Measurements from ENCODE around the gene STAC2.

STAC2 gene

GRCh38 chr17:39209317-39210092 lies 16.2 kb downstream of the STAC2 start:
- DNase-seq: no peak

GRCh38 chr17:39208893-39209292 lies 16.9 kb downstream of the STAC2 start:
- no peak for DNase-seq

- no peak for DNase-seq
Observed at GRCh38 chr17:39208136-39208535, 17.6 kb downstream of the STAC2 start.

GRCh38 chr17:39205112-39205526 lies 20.6 kb downstream of the STAC2 start:
- no peak for DNase-seq

GRCh38 chr17:39204245-39204644 lies 21.5 kb downstream of the STAC2 start:
- no peak for DNase-seq

GRCh38 chr17:39200957-39201510 lies 24.7 kb downstream of the STAC2 start:
- DNase-seq: no peak

GRCh38 chr17:39200070-39200879 lies 25.5 kb downstream of the STAC2 start, which contains the start of gene RPL19:
Gene RPL19, plus strand, starts transcription at chr17:39200283. Its CDS starts 62 bp downstream, at chr17:39200345.
- DNase-seq: peak; percentile 76

- peak; percentile 91 for DNase-seq
Observed at GRCh38 chr17:39199820-39200069, 26.0 kb downstream of the STAC2 start.

- DNase-seq: no peak
Observed at GRCh38 chr17:39198186-39198566, 27.6 kb downstream of the STAC2 start.

GRCh38 chr17:39197380-39198185 lies 28.2 kb downstream of the STAC2 start, which contains the start of gene CACNB1:
Gene CACNB1, minus strand, starts transcription at chr17:39197669. Its CDS starts 174 bp downstream, at chr17:39197495.
- peak; percentile 56 for DNase-seq

- DNase-seq: no peak
Observed at GRCh38 chr17:39196808-39197291, 28.9 kb downstream of the STAC2 start.

- no peak for DNase-seq
Observed at GRCh38 chr17:39196241-39196807, 29.4 kb downstream of the STAC2 start.

GRCh38 chr17:39195568-39196160 lies 30.1 kb downstream of the STAC2 start:
- no peak for DNase-seq

GRCh38 chr17:39194985-39195524 lies 30.7 kb downstream of the STAC2 start:
- DNase-seq: no peak

- no peak for DNase-seq
Observed at GRCh38 chr17:39194089-39194984, 31.4 kb downstream of the STAC2 start.

- no peak for DNase-seq
Observed at GRCh38 chr17:39193346-39193745, 32.4 kb downstream of the STAC2 start.

- no peak for DNase-seq
Observed at GRCh38 chr17:39192901-39193300, 32.8 kb downstream of the STAC2 start.

GRCh38 chr17:39191750-39192510 lies 33.8 kb downstream of the STAC2 start:
- DNase-seq: no peak

GRCh38 chr17:39187152-39187830 lies 38.5 kb downstream of the STAC2 start:
- DNase-seq: no peak
